Stimulated activated naive CD4-positive, alpha-beta T cell treated with Interleukin-2 at 50 U/mL for 16 hours (primary cell): ENCODE data around the gene ARHGAP1.
"Not testable (repeated sequence)": the region's sequence is repeated elsewhere in the genome, so short reads cannot be mapped to it uniquely, and the experiment has no call there.

Source experiments
- DNase-seq: peaks from one replicate; lab custom pipeline; 2025; lab: John Stamatoyannopoulos, UW

The ARHGAP1 gene

GRCh38 chr11:46673713-46674462 is 26.5 kb downstream of the ARHGAP1 start:
- DNase-seq = no peak

GRCh38 chr11:46672381-46672839 is 28.0 kb downstream of the ARHGAP1 start:
- no peak for DNase-seq

- no peak for DNase-seq
These were observed 28.5 kb downstream of the ARHGAP1 start for GRCh38 chr11:46671958-46672315.

- DNase-seq = not testable (repeated sequence)
These were observed 29.9 kb downstream of the ARHGAP1 start for GRCh38 chr11:46670521-46670920.

- DNase-seq = no peak
These were observed 30.7 kb downstream of the ARHGAP1 start for GRCh38 chr11:46669711-46670139.

GRCh38 chr11:46668480-46669085 is 31.8 kb downstream of the ARHGAP1 start:
- no peak for DNase-seq

- DNase-seq = no peak
These were observed 33.4 kb downstream of the ARHGAP1 start for GRCh38 chr11:46667043-46667481.

- no peak for DNase-seq
These were observed 33.9 kb downstream of the ARHGAP1 start for GRCh38 chr11:46666516-46666915.

- no peak for DNase-seq
These were observed 35.1 kb downstream of the ARHGAP1 start for GRCh38 chr11:46665356-46665755.

GRCh38 chr11:46664612-46665011 is 35.8 kb downstream of the ARHGAP1 start:
- DNase-seq = no peak

GRCh38 chr11:46663277-46663940 is 37.0 kb downstream of the ARHGAP1 start:
- DNase-seq = no peak

GRCh38 chr11:46662366-46662765 is 38.1 kb downstream of the ARHGAP1 start:
- no peak for DNase-seq

GRCh38 chr11:46661836-46662235 is 38.6 kb downstream of the ARHGAP1 start:
- no peak for DNase-seq

GRCh38 chr11:46659908-46660307 is 40.5 kb downstream of the ARHGAP1 start:
- DNase-seq = no peak

- DNase-seq = no peak
These were observed 42.2 kb downstream of the ARHGAP1 start for GRCh38 chr11:46658259-46658658.

GRCh38 chr11:46657186-46657585 is 43.2 kb downstream of the ARHGAP1 start:
- DNase-seq = no peak

GRCh38 chr11:46655631-46656030 is 44.8 kb downstream of the ARHGAP1 start:
- DNase-seq = no peak

- DNase-seq = no peak
These were observed 51.2 kb downstream of the ARHGAP1 start for GRCh38 chr11:46649180-46649738.

- DNase-seq = no peak
These were observed 56.4 kb downstream of the ARHGAP1 start for GRCh38 chr11:46643986-46644385.

- DNase-seq = no peak
These were observed 56.9 kb downstream of the ARHGAP1 start for GRCh38 chr11:46643531-46643930.

GRCh38 chr11:46642627-46643335 is 57.6 kb downstream of the ARHGAP1 start:
- no peak for DNase-seq

- no peak for DNase-seq
These were observed 58.8 kb downstream of the ARHGAP1 start for GRCh38 chr11:46641639-46642038.
